ENCODE data around the gene PHLPP1. TPM values are rescaled to one million over a fixed set of nuclear protein-coding genes. Genes with fewer than 3 reads are reported as not detected.

The PHLPP1 gene
- total and polyA plus RNA-seq, 2 of the 13 experiments (the other 11 are each of a cell fraction or from before 2014, with no cell fraction given): 9.8 to 18.5 TPM

- ATAC-seq: no peak
- Histone ChIP-seq H2AFZ (ENCODE audit: low read length) (no peak overlapping the region), H3K27me3 (ENCODE audit: control insufficient read depth in 1 of 2, insufficient read depth in 2 of 2, low read length in 2 of 2) (no peaks in the 10 kb centered on the region; a peak in 1 of 5 replicates), H3K27ac (ENCODE audit: extremely low read length, insufficient read depth, low read length) (no peak overlapping the region), H3K4me1 (ENCODE audit: insufficient read depth, low read length) (no peaks in the 10 kb centered on the region), H3K9me3 (ENCODE audit: low read length) (no peaks in the 10 kb centered on the region), H4K20me1 (ENCODE audit: insufficient read depth, low read length) (no peaks in the 10 kb centered on the region), H3K79me2 (ENCODE audit: insufficient read depth, low read length) (no peaks in the 10 kb centered on the region), H3K4me3 (replicated peaks in 1 of 3; ENCODE audit: insufficient read depth in 1 of 3, low read depth in 2 of 3, low read length in 3 of 3) (no peak overlapping the region), H3K36me3 (replicated peaks in 1 of 2; ENCODE audit: control insufficient read depth in 1 of 2, insufficient read depth in 2 of 2, low read length in 2 of 2) (peaks cover 15 to 43% of the 10 kb centered on the region in 2 experiments; a peak in 4 of 5 replicates), H3K9ac (ENCODE audit: insufficient read depth, low read depth, low read length) (no peak overlapping the region), H3K4me2 (ENCODE audit: low read depth, low read length) (no peak overlapping the region)
- BruUV-seq (replicated peaks): no TSS peak
- no peak for DNase-seq (ENCODE audit: low spot score)
- in situ Hi-C loops (cut with HindIII; ENCODE audit: extremely low pct_ligation_motif_present, low pct_unique_long_range_greater_than_20kb): no loop called here
- ChIA-PET CTCF (ENCODE audit: low intra/inter-chr PET ratio, low total read pairs) (no interaction called here), POLR2A (no interaction called here)
- TF ChIP-seq CEBPG (CRISPR knock-in tag; IDR thresholded peaks at IDR 0.05): no peak
- no peak for TF ChIP-seq ATAD3A (CRISPR knock-in tag; IDR thresholded peaks at IDR 0.05)
- no peak for TF ChIP-seq HOXD1 (CRISPR knock-in tag; IDR thresholded peaks at IDR 0.05)
- no peak for TF ChIP-seq TEAD3 (CRISPR knock-in tag; optimal IDR thresholded peaks at IDR 0.05; ENCODE audit: borderline replicate concordance)
- no peak for TF ChIP-seq TAF1 (CRISPR knock-in tag; IDR thresholded peaks at IDR 0.05)
- TF ChIP-seq KMT2B (CRISPR knock-in tag; IDR thresholded peaks at IDR 0.05): no peak
- TF ChIP-seq SCMH1 (CRISPR knock-in tag; IDR thresholded peaks at IDR 0.05; ENCODE audit: borderline replicate concordance): no peak
- TF ChIP-seq STAG1 (CRISPR knock-in tag; IDR thresholded peaks at IDR 0.05): no peak
- TF ChIP-seq ZNF253 (CRISPR knock-in tag; IDR thresholded peaks at IDR 0.05; ENCODE audit: borderline replicate concordance): no peak
- no peak for TF ChIP-seq ZNF44 (CRISPR knock-in tag; IDR thresholded peaks at IDR 0.05)
- TF ChIP-seq BRF2 (CRISPR knock-in tag; IDR thresholded peaks at IDR 0.05): no peak
- TF ChIP-seq HNF4G (IDR thresholded peaks at IDR 0.05; ENCODE audit: borderline replicate concordance, low read depth, low read length): no peak
- no peak for TF ChIP-seq HNF4G (CRISPR knock-in tag; IDR thresholded peaks at IDR 0.05; ENCODE audit: borderline replicate concordance, low read depth)
- no peak for TF ChIP-seq TBX2 (CRISPR knock-in tag; IDR thresholded peaks at IDR 0.05; ENCODE audit: borderline replicate concordance)
- TF ChIP-seq MED1 (CRISPR knock-in tag; IDR thresholded peaks at IDR 0.05): no peak
- TF ChIP-seq ZNF619 (CRISPR knock-in tag; IDR thresholded peaks at IDR 0.05): no peak
- no peak for TF ChIP-seq HIVEP1 (CRISPR knock-in tag; IDR thresholded peaks at IDR 0.05)
- TF ChIP-seq ELF3 (CRISPR knock-in tag; IDR thresholded peaks at IDR 0.05): no peak
- no peak for TF ChIP-seq XRCC5 (optimal IDR thresholded peaks at IDR 0.05; ENCODE audit: low read length)
- TF ChIP-seq NR2F1 (CRISPR knock-in tag; IDR thresholded peaks at IDR 0.05): no peak
- TF ChIP-seq RBAK (CRISPR knock-in tag; IDR thresholded peaks at IDR 0.05): no peak
- FAIRE-seq: no peak
- intact Hi-C loops (cut with micrococcal nuclease; ENCODE audit: unreplicated experiment): no loop called here
These were observed 229.1 kb downstream of the PHLPP1 start for GRCh38 chr18:62944454-62944853.
